Right cardiac atrium (tissue), 5 donors: ENCODE results near the gene THADA. TPM values are rescaled to one million over a fixed set of nuclear protein-coding genes. Genes with fewer than 3 reads are reported as not detected.
A peak's percentile ranks its signal among the peaks of the same experiment; 100 is the strongest.
"Not testable (repeated sequence)": the region's sequence is repeated elsewhere in the genome, so short reads cannot be mapped to it uniquely, and the experiment has no call there.

Experiments used
- ATAC-seq, 2 donors: fragments of 200-7000 bp; cut with Tn5 transposase; one replicate each; pipeline versions ENCODE4 v1.8.0 to v1.9.1; 2020; ENCODE audit warnings: moderate library complexity in 2 of 2, mild to moderate bottlenecking in 1 of 2
- DNase-seq, 3 donors: peaks; one replicate each; pipeline ENCODE4 v3.0.0-alpha.2; 2020
- H3K27ac ChIP-seq: one replicate; pipeline ENCODE4 v1.5.1; 2013; ENCODE audit warnings: mild to moderate bottlenecking, low read length, control low read depth, moderate library complexity
- H3K27me3 ChIP-seq: one replicate; pipeline ENCODE4 v1.6.1; 2013; ENCODE audit not compliant: control insufficient read depth, insufficient read depth
- H3K4me1 ChIP-seq: one replicate; pipeline ENCODE4 v1.6.1; 2013; ENCODE audit warnings: low read length; ENCODE audit not compliant: control insufficient read depth, insufficient read depth
- H3K4me3 ChIP-seq: one replicate; pipeline ENCODE4 v1.5.1; 2013; ENCODE audit warnings: low read length, control low read depth
- H3K9me3 ChIP-seq: one replicate; pipeline ENCODE4 v1.6.1; 2013; ENCODE audit warnings: low read length; ENCODE audit not compliant: control insufficient read depth
- WGBS: extraction: QIAGEN DNeasy Blood & Tissue Kit; methylation state at CpG from one replicate; pipeline ENCODE4 v1.1.7; 2013; 5-methylcytosine and 5-hydroxymethylcytosine counted together
- intact Hi-C, 4 donors: fragments of 100-400 bp; cut with DNase I; formaldehyde crosslinking; loops; one replicate each; pipeline versions ENCODE4 v1.11.0 to v1.14.0; 2022 to 2023
- polyA plus RNA-seq: library from polyadenylated mRNA; stranded (reverse); fragments of 200-250 nt; gene quantifications from one replicate; pipeline ENCODE4 v1.2.3, GENCODE V29; 2013
- total RNA-seq, 4 donors: library from RNA; stranded (reverse); fragmentation: NEBNext Ultra II Directional; extraction: Animal tissue kit (Norgen Biotek cat#: 25700); gene quantifications; one replicate each; pipeline ENCODE4 v1.2.1, GENCODE V29; 2021
- donor health status: healthy with polysubstance abuse.
- donor health status: DM: no; HTN: yes; CAD: no.
- donor health status: DM: no; HTN: no; CAD: no.
- donor health status: DM: no; HTN: yes; CAD: no; lungs with severe emphysema.
- donor health status: DM: yes; HTN: yes; CAD: no.

The THADA gene
- total and polyA plus RNA-seq, 5 donors = 10.6 to 20.7 (median 19.8) TPM

DNA sequence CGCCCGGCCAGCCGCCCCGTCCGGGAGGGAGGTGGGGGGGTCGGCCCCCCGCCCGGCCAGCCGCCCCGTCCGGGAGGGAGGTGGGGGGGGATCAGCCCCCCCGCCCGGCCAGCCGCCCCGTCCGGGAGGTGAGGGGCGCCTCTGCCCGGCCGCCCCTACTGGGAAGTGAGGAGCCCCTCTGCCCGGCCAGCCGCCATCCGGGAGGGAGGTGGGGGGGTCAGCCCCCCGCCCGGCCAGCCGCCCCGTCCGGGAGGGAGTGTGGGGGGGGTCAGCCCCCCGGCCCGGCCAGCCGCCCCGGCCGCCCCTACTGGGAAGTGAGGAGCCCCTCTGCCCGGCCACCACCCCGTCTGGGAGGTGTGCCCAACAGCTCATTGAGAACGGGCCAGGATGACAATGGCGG lies 298.1 kb downstream of the THADA start:
- H3K4me1 ChIP-seq = peaks cover 11% of the 10 kb centered on the region
- H3K9me3 ChIP-seq, H3K4me3 ChIP-seq, intact Hi-C loops, ATAC-seq, DNase-seq, H3K27me3 ChIP-seq, H3K27ac ChIP-seq: not testable (repeated sequence)
- 86% methylated on average over 27 of the region's 36 CpGs for WGBS

DNA sequence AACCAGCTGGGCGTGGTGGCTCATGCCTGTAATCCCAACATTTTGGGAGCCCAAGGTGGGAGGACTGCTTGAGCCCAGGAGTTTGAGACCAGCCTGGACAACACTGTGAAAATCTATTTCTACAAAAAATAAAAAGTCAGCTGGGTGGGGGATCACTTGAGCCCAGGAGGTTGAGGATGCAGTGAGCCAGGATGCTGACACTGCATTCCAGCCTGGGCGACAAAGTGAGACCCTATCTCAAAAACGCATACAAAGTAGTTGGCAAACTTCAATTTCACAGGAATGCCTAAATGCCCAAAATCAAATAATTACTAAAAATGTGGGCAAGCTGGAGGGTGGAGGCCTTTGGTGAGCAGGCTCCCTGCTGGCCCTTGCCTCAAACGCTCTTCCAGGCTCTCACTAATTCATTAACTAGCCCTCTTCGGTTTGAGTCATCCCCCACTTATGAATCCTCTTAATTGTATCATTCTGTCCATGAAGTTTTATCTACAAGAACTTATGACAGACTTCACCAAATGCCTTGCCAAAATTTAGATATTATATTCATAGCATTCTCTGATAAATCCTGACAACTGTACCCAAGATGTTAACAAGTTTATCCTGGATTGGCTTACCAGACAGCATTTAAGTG lies 300.8 kb downstream of the THADA start:
- DNase-seq (no peak), ATAC-seq (no peak)
- H3K4me3 ChIP-seq = no peak overlapping the region
- peak overlapping the region; percentile 52 for H3K27ac ChIP-seq
- H3K4me1 ChIP-seq = peaks cover 6% of the 10 kb centered on the region
- intact Hi-C loops = no loop called here
- no peaks in the 10 kb centered on the region for H3K9me3 ChIP-seq
- no peaks in the 10 kb centered on the region for H3K27me3 ChIP-seq
- WGBS = 69% methylated on average over 5 of the region's 5 CpGs

DNA sequence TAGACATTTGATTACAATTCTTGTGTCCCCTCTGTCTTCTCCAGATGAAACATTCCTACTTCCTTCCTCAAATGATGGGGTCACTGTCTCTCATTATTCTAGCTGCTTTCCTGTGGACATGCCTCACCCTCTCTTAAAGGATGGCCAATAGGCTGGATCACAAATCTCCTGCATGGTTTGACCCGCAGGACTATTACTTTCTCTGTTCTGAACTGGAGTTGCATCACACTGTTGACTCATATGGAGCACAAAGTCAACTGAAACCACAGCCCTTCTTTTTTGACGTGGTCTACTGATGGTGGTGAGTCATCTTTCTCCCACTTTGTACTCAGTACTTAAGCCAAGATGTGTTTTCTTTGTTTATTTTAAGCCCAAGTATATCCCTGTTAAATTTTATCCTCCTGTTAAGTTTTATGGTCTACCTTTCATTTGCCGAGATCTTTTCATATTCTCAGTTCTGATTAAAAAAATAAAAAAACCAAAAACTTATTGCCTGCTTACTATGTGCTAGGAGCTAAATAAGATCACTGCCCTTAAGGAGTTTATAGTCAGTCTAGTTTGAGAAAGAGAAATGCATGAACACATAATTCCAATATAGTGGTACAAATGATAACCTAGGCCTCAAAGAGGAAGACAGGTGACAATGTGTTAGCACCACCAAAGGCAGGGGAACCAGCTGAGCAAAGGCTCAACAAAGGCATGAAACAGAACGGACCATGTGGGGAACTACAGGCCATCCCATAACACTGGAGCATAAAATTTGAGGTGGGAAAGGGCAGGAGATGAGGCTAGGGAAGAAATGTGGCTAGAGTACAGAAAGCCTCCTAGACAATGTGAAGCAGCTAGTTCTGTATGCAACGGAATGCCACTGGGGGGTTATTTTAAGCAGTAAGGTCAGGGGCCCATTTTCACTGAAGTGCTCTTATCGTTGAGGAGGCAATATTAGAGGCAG lies 301.8 kb downstream of the THADA start:
- peak; percentile 95 to 96 for ATAC-seq
- Histone ChIP-seq H3K27ac (peak overlapping the region; percentile 83), H3K9me3 (no peaks in the 10 kb centered on the region), H3K4me3 (no peak overlapping the region), H3K27me3 (no peaks in the 10 kb centered on the region), H3K4me1 (peaks cover 6% of the 10 kb centered on the region)
- DNase-seq = no peak
- 64% methylated on average over 6 of the region's 6 CpGs for WGBS
- intact Hi-C loops = no loop called here

DNA sequence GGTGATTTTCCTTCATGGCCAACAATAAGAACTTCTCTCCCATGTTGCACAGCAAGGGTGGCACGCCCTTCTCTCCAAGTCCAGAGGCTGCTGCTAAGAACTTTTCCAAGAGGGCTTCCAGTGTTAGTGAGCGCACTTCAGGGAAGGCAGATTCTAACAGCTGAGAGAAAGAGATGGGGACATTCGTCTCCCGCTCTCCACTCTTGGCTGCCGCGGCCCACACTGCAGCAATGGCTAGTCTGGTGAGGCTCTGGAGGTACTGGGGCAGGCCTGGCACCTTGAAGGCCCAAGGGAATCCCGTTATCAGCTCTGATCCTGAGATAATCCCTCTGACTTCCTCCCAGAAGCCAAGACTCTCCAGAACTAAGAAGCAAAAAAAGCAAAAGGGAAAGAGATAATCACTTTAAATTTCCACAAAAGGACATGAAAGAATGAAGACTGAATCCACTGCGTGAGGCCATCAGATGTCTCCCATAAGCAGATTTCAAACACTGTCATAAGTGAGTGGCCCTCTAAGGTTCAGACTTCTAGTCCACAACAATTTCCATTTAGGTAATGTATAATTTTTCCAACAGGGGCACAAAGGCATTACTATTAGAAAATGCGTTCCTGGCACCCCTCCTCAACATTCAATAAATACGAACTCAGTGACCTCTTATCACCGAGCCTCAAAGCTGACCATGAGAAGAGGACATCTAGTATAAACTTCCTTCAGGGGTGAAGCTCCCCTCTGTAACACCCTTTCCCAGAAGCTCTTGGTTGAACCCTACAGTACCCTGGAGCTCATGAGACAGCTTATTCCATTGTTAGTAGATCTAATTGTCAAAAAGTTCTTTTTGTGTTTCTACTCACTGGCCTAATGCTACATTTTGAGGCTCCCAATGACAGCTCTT lies 302.7 kb downstream of the THADA start:
- Histone ChIP-seq H3K4me3 (no peak overlapping the region), H3K4me1 (peaks cover 6% of the 10 kb centered on the region), H3K9me3 (no peaks in the 10 kb centered on the region), H3K27ac (peak overlapping the region; percentile 59), H3K27me3 (no peaks in the 10 kb centered on the region)
- DNase-seq (peak in 2 of 3 donors; percentile 55 to 58), ATAC-seq (peak in 1 of 2 donors; percentile 52)
- intact Hi-C loops = no loop called here
- WGBS = 83% methylated on average over 11 of the region's 11 CpGs

DNA sequence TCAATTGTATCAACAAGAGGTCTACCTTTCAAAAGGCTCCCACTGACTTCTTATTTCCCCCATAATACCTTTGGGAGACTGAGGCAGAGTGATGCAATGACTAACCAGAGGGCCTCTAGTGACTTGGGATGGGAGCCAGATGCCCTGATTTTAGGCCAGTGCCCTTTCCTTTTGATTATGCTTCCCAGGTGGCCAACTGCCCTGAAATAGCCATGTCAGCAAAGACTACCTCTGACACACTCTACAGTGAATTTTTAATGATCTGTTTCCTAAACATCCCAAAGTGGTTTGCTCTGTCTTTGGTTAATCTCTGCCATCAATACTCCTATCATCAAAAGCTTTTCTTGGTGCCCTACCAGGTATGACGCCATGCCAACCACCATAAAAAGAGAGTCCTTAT lies 303.5 kb downstream of the THADA start:
- intact Hi-C loops = no loop called here
- no peak for DNase-seq
- WGBS = 96% methylated on average over 1 of the region's 1 CpG
- Histone ChIP-seq H3K4me1 (peaks cover 6% of the 10 kb centered on the region), H3K4me3 (no peak overlapping the region), H3K27ac (no peak overlapping the region), H3K9me3 (no peaks in the 10 kb centered on the region), H3K27me3 (no peaks in the 10 kb centered on the region)
- ATAC-seq = no peak

DNA sequence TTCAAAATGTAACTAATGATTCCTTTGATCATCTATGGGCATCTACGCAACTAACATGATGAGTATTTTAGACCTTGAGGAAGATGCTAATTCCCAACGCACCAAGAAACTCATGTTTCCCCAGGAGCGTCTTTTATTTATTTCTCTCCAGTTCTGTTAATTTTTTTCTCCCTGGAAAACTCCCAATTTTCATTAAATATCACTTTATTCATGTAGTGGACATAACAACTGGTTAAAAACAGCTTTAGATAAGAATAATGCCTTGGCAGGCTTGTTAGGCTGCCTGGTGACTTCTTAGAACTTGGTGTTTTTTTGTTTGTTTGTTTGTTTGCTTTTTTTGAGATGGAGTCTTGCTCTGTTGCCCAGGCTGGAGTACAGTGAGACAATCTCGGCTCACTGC lies 306.5 kb downstream of the THADA start:
- no peak overlapping the region for H3K4me3 ChIP-seq
- H3K4me1 ChIP-seq = peaks cover 2% of the 10 kb centered on the region
- H3K27me3 ChIP-seq = no peaks in the 10 kb centered on the region
- 85% methylated on average over 4 of the region's 4 CpGs for WGBS
- H3K9me3 ChIP-seq = no peaks in the 10 kb centered on the region
- H3K27ac ChIP-seq = no peak overlapping the region
- intact Hi-C loops = no loop called here
- ATAC-seq (no peak), DNase-seq (no peak)

DNA sequence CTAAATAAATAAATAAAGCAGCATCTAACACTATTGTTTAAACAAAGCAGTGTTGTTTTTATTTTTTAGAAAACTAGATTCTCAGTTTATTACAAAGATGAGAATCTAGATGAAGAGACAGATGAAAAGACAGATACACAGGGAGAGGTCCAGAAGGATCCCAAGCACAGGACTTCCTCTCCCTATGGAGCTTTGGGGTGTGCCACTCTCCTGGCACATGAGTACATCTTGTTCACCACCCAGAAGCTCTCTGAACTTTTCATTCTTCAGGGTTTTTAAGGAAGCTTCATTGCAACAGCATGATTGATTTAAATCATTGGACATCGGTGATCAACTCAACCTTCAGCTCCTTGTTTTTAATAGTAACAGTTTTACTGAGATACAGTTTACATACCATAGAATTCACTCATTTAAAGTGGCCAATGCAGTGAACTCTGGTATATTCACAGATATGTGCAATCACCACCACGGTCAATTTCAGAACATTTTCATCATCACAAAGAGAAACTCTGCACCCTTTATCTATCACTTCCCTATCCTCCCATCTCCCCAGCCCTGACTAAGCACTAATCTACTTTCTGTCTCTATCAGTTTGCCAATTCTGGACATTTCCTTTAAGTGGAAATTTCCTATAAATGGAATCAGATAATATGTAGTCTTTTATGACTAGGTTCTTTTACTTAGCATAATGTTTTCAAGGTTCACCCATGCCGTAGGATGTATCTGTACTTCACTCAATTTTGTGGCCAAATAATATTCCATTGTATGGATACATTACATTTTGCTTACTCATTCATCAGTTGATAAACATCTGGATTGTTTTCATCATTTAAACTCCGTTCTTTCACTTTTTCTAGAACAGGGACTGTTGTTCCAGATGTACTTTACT lies 307.2 kb downstream of the THADA start:
- Histone ChIP-seq H3K4me1 (no peaks in the 10 kb centered on the region), H3K4me3 (no peak overlapping the region), H3K27me3 (no peaks in the 10 kb centered on the region), H3K27ac (no peak overlapping the region), H3K9me3 (no peaks in the 10 kb centered on the region)
- ATAC-seq = no peak
- no peak for DNase-seq
- 85% methylated on average over 4 of the region's 4 CpGs for WGBS
- intact Hi-C loops = no loop called here

DNA sequence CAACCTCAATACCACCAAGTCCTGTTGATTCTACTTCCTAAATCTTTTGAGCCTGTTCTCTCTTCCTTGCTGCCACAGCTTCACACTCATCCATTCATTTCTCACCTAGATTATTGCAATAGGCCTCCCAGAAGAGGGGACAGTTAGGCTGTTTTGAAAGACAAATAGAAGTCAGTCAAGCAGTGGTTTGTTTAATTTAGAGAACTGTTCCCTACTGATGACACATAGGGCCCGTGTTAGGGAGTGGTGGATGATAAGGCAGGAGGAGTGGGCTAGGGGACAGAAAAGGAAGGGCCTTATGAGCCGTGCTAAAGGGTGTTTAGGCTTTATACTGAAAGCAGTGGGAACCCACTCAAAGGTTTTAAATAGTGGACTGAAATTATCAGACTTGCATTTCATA lies 309.9 kb downstream of the THADA start:
- DNase-seq (no peak), ATAC-seq (no peak)
- no peak overlapping the region for H3K27ac ChIP-seq
- no peaks in the 10 kb centered on the region for H3K9me3 ChIP-seq
- H3K27me3 ChIP-seq = no peaks in the 10 kb centered on the region
- WGBS = 60% methylated on average over 2 of the region's 2 CpGs
- intact Hi-C loops = no loop called here
- no peaks in the 10 kb centered on the region for H3K4me1 ChIP-seq
- H3K4me3 ChIP-seq = no peak overlapping the region

DNA sequence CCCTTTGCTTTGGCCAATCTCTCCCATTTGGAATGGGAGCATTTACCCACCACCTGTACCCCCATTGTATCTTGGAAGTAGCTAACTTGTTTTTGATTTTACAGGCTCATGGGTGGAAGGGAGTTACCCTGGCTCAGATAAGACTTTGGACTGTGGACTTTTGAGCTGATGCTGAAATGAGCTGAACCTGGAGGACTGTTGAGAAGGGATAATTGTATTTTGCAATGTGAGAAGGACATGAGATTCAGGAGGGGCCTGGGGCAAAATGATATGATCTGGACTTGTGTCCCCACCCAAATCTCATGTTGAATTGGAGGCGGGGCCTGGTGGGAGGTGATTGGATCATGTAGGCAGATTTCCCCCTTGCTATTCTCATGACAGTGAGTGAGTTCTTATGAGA lies 310.9 kb downstream of the THADA start:
- no peaks in the 10 kb centered on the region for H3K27me3 ChIP-seq
- H3K4me3 ChIP-seq = no peak overlapping the region
- H3K4me1 ChIP-seq = no peaks in the 10 kb centered on the region
- 95% methylated on average over 1 of the region's 1 CpG for WGBS
- H3K27ac ChIP-seq = no peak overlapping the region
- H3K9me3 ChIP-seq = no peaks in the 10 kb centered on the region
- no peak for DNase-seq
- intact Hi-C loops = no loop called here
- no peak for ATAC-seq

DNA sequence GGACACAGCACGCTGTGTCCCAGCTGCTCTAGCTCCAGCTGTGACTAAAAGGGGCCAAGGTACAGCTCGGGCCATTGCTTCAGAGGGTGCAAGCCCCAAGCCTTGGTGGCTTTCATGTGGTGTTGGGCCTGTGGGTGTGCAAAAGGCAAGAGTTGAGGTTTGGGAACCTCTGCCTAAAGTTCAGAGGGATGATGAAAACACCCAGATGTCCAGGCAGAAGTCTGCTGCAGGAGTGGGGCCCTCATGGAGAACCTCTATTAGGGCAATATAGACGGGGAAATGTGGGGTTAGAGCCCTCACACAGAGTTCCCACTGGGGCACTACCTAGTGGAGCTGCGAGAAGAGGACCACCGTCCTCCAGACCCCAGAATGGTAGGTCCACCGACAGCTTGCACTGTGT lies 311.5 kb downstream of the THADA start:
- H3K4me3 ChIP-seq, H3K27me3 ChIP-seq, H3K27ac ChIP-seq, intact Hi-C loops, DNase-seq, ATAC-seq, H3K9me3 ChIP-seq, H3K4me1 ChIP-seq: not testable (repeated sequence)
- WGBS = 99% methylated on average over 6 of the region's 6 CpGs
